ENCODE data around the gene MACROD2.

- TF ChIP-seq, protein P1, sequence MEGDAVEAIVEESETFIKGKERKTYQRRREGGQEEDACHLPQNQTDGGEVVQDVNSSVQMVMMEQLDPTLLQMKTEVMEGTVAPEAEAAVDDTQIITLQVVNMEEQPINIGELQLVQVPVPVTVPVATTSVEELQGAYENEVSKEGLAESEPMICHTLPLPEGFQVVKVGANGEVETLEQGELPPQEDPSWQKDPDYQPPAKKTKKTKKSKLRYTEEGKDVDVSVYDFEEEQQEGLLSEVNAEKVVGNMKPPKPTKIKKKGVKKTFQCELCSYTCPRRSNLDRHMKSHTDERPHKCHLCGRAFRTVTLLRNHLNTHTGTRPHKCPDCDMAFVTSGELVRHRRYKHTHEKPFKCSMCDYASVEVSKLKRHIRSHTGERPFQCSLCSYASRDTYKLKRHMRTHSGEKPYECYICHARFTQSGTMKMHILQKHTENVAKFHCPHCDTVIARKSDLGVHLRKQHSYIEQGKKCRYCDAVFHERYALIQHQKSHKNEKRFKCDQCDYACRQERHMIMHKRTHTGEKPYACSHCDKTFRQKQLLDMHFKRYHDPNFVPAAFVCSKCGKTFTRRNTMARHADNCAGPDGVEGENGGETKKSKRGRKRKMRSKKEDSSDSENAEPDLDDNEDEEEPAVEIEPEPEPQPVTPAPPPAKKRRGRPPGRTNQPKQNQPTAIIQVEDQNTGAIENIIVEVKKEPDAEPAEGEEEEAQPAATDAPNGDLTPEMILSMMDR (IDR thresholded peaks at IDR 0.05), result no peak
- TF ChIP-seq POLR2A (IDR thresholded peaks at IDR 0.05), result no peak
Observed at GRCh38 chr20:14882846-14883245, 887.5 kb downstream of the MACROD2 start.
